Loucy (cell line): ENCODE data around the gene ATXN7L1.

Source experiments
- H2AFZ ChIP-seq: fragments of 200-600 bp; sonication (generic); 2 replicates; pipeline ENCODE4 v1.6.0; 2016; ENCODE audit warnings: antibody characterized with exemption, mild to moderate bottlenecking, low read length, moderate library complexity
- H3F3A ChIP-seq: fragments of 200-600 bp; 2 replicates; pipeline ENCODE4 v1.6.0; 2016; ENCODE audit warnings: antibody characterized with exemption, low read depth, mild to moderate bottlenecking
- H3K27me3 ChIP-seq: fragments of 200-600 bp; sonication (generic); 2 replicates; pipeline ENCODE4 v1.6.1; 2014; ENCODE audit warnings: low read length, mild to moderate bottlenecking; ENCODE audit not compliant: insufficient read depth, poor library complexity, severe bottlenecking
- H3K36me3 ChIP-seq: fragments of 200-600 bp; sonication (generic); 2 replicates; pipeline ENCODE4 v1.6.1; 2016; ENCODE audit warnings: low read length; ENCODE audit not compliant: insufficient read depth
- H3K4me1 ChIP-seq: fragments of 200-600 bp; sonication (generic); 2 replicates; pipeline ENCODE4 v1.5.1; 2014; ENCODE audit warnings: low read length, mild to moderate bottlenecking; ENCODE audit not compliant: insufficient read depth, poor library complexity, severe bottlenecking
- H3K4me2 ChIP-seq: fragments of 200-600 bp; sonication (generic); 2 replicates; pipeline ENCODE4 v1.6.0; 2014; ENCODE audit warnings: antibody characterized with exemption, low read length, low read depth, mild to moderate bottlenecking; ENCODE audit not compliant: poor library complexity, severe bottlenecking
- H3K4me3 ChIP-seq: fragments of 200-600 bp; sonication (generic); 2 replicates; pipeline ENCODE4 v1.5.1; 2014; ENCODE audit warnings: low read length, mild to moderate bottlenecking, mixed read lengths; ENCODE audit not compliant: poor library complexity, severe bottlenecking
- H3K79me2 ChIP-seq: fragments of 200-600 bp; sonication (generic); 2 replicates; pipeline ENCODE4 v1.6.1; 2014; ENCODE audit warnings: low read length; ENCODE audit not compliant: insufficient read depth
- H3K9ac ChIP-seq: fragments of 200-600 bp; sonication (generic); 2 replicates; pipeline ENCODE4 v1.6.0; 2014; ENCODE audit warnings: mild to moderate bottlenecking, low read depth, low read length, moderate library complexity; ENCODE audit not compliant: poor library complexity, severe bottlenecking
- H3K9me2 ChIP-seq: fragments of 200-600 bp; sonication (generic); replicated peaks from 2 replicates; pipeline ENCODE4 v1.6.1; 2016; ENCODE audit warnings: low read depth, low read length, mixed read lengths
- H3K9me3 ChIP-seq: fragments of 200-600 bp; sonication (generic); 2 replicates; pipeline ENCODE4 v1.6.1; 2014; ENCODE audit warnings: mild to moderate bottlenecking, antibody characterized with exemption, low read length, low read depth; ENCODE audit not compliant: insufficient read depth
- H4K20me1 ChIP-seq: fragments of 200-600 bp; sonication (generic); 2 replicates; pipeline ENCODE4 v1.6.0; 2014; ENCODE audit warnings: antibody characterized with exemption, low read length, mild to moderate bottlenecking; ENCODE audit not compliant: insufficient read depth, poor library complexity, severe bottlenecking
- EZH2phosphoT487 ChIP-seq: fragments of 200-600 bp; IDR thresholded peaks from 2 replicates; pipeline ENCODE4 v1.6.1; 2018; ENCODE audit warnings: antibody characterized with exemption, mild to moderate bottlenecking, moderate library complexity, borderline replicate concordance
- TF ChIP-seq, protein P1 (sequence below): fragments of 200-600 bp; sonication (generic); conservative IDR thresholded peaks from 2 replicates; pipeline ENCODE4 v1.5.1; 2014; ENCODE audit warnings: mild to moderate bottlenecking, antibody characterized with exemption, low read length

Gene ATXN7L1

DNA sequence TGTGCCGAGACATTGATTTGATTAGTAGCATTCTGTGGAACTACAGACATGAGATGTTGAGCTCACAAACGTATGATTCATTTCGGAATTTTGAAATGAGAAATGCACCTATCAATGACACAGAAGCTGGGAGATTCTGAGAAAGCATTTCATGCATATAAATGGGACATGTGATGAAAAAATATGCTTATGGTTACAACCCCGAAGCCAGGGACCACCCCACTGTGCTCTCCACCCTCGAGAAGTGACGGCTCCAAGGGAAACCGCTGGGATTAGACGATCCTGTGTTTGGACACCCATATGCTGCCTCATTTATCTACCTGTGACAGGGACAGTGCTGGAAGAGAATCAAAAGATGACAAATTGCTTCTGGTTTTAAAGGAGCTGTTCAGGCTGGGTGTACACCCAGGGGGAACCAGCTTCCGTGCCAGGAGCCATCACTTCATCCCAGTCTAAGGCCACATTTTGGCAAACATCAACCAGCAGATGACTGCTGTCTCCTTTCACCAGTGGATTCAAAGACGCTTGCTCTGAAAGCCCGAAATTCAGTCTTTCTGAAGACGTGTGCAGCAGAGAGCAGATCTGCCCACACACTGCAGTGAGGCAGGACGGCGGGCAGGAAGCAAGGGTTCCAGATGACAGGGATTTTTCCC lies 109.9 kb downstream of the ATXN7L1 start:
- Histone ChIP-seq H3K9ac (no peak overlapping the region), H3K4me2 (no peak overlapping the region), H3K9me3 (no peaks in the 10 kb centered on the region), H3K4me1 (no peaks in the 10 kb centered on the region), H3K9me2 (no peaks in the 10 kb centered on the region), H4K20me1 (no peaks in the 10 kb centered on the region), H3K79me2 (no peaks in the 10 kb centered on the region), H2AFZ (no peak overlapping the region), H3K36me3 (no peaks in the 10 kb centered on the region), H3F3A (no peaks in the 10 kb centered on the region), H3K4me3 (no peak overlapping the region), H3K27me3 (no peaks in the 10 kb centered on the region)
- TF ChIP-seq, protein P1, sequence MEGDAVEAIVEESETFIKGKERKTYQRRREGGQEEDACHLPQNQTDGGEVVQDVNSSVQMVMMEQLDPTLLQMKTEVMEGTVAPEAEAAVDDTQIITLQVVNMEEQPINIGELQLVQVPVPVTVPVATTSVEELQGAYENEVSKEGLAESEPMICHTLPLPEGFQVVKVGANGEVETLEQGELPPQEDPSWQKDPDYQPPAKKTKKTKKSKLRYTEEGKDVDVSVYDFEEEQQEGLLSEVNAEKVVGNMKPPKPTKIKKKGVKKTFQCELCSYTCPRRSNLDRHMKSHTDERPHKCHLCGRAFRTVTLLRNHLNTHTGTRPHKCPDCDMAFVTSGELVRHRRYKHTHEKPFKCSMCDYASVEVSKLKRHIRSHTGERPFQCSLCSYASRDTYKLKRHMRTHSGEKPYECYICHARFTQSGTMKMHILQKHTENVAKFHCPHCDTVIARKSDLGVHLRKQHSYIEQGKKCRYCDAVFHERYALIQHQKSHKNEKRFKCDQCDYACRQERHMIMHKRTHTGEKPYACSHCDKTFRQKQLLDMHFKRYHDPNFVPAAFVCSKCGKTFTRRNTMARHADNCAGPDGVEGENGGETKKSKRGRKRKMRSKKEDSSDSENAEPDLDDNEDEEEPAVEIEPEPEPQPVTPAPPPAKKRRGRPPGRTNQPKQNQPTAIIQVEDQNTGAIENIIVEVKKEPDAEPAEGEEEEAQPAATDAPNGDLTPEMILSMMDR: no peak
- TF ChIP-seq EZH2phosphoT487: no peak

DNA sequence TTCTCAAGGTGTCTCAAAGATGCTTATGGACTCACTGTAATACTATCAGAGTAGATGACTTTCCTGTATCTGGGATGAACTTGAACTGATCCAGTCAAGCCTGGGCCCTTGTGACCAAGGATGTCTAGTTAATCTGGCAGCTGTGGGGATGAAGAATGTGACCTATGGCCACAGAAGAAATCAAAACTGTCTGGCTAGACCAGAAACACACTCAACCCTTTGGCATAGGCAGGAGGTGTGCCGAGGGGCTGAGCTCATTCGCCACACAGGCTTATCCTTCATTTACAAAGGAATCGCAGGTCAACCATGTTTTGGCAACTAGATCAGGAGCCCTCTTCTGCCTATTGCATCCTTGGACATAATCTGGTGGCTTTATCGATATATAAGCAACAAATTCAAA lies 110.6 kb downstream of the ATXN7L1 start:
- H3K79me2 ChIP-seq: no peaks in the 10 kb centered on the region
- no peak overlapping the region for H3K4me2 ChIP-seq
- TF ChIP-seq, protein P1: no peak
- TF ChIP-seq EZH2phosphoT487: no peak
- H3F3A ChIP-seq: no peaks in the 10 kb centered on the region
- H3K4me3 ChIP-seq: no peak overlapping the region
- no peaks in the 10 kb centered on the region for H3K27me3 ChIP-seq
- H3K9me2 ChIP-seq: no peaks in the 10 kb centered on the region
- H3K4me1 ChIP-seq: no peaks in the 10 kb centered on the region
- H3K9me3 ChIP-seq: no peaks in the 10 kb centered on the region
- H3K36me3 ChIP-seq: no peaks in the 10 kb centered on the region
- H2AFZ ChIP-seq: no peak overlapping the region
- H3K9ac ChIP-seq: no peak overlapping the region
- no peaks in the 10 kb centered on the region for H4K20me1 ChIP-seq

DNA sequence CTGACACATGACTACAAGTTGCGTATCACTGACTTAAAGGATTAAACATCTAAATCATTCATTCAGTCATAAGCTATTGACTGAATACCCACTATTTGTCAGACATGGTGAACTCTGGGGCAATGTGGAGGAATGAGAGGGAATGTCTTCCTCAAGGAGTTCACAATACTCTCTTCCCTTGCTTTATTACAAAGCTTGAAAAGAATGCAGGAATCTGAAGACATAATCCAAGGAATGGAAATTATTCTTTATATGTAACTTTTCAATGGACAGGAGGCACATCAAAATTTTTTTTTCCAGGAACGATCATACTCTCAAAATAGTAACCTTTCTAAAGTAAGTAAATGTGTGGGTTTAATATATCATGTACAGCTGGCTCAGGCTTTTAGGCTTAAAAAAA lies 111.9 kb downstream of the ATXN7L1 start:
- no peaks in the 10 kb centered on the region for H3K9me2 ChIP-seq
- no peaks in the 10 kb centered on the region for H3K9me3 ChIP-seq
- H3K4me2 ChIP-seq: no peak overlapping the region
- peaks cover 5% of the 10 kb centered on the region for H3K4me1 ChIP-seq
- H3K36me3 ChIP-seq: no peaks in the 10 kb centered on the region
- H3K79me2 ChIP-seq: no peaks in the 10 kb centered on the region
- H3F3A ChIP-seq: peaks cover 5% of the 10 kb centered on the region; the same call in 1 of the 2 replicates
- no peak for TF ChIP-seq EZH2phosphoT487
- TF ChIP-seq, protein P1: no peak
- H2AFZ ChIP-seq: no peak overlapping the region
- H3K4me3 ChIP-seq: no peak overlapping the region
- H4K20me1 ChIP-seq: no peaks in the 10 kb centered on the region
- H3K9ac ChIP-seq: no peak overlapping the region
- H3K27me3 ChIP-seq: no peaks in the 10 kb centered on the region
